UCSD-AML1 (cell line): ENCODE data around the gene APOB.

ENCODE experiments used
- DNase-seq: peaks from one replicate; lab custom pipeline; 2025; ENCODE audit not compliant: unreplicated experiment; lab: John Stamatoyannopoulos, UW

APOB gene

DNA sequence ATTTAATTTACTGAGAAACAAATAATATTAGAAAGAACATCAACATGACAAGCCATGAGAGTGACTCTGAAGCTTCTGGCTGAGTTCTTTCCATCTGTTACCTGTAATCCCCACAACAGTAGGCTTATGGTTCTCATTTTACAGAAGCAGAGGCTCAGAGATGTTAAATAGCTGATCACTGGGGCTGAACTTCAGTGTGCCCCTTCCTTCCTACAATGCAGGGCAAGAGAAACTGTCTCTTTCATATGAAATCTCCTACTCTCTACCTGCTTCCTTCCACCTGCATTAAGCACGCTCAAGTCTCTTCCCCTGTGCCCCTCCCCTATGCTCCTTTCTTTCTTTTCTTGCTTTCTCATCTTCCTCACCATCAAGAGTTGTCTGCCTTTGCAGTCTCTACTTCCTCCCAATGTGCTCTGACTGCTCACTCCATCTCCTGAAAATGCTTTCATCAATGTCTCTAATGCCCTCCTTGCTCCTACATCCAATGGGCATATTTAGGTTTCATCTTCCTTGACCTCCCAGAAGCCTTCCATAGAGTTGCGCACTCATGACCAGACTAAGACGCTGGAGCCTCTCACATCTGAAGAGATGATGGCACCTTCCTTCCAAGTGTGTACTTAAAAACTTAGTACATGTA is 23.7 kb downstream of the APOB start:
- no peak for DNase-seq

- DNase-seq, result no peak
Measured at GRCh38 chr2:21019678-21020021, 24.2 kb downstream of the APOB start.

DNA sequence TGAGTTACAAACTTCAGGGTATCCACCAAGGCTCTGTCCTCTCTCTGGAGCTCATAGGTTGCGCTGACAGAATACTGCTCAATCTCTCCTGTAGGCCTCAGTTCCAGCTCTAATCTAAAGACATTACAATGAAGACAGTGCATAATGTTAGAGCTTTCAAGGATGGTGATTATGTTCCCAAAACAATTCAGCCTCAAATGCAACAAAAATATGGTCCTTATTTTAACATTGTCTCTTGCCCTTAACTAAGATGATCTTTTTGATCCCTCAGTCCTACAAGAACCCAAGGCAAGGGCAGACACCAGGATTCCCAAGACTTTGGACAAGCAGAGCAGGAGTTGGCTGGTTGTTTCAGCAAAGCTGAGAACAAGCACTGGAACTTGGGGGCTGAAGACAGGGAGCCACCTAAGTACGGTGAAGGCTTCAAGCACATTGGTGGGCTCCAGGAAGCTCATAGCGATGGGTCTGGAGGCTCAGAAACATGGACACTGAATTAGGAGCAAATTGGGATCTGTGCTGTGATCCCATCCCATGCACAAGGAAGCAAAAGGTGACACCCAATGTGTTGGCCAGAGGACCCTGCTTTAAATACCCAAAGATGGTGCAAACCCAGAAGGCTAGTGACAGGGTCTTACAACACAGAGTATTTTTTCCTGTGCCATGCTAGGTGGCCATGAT is 24.7 kb downstream of the APOB start:
- no peak for DNase-seq

DNA sequence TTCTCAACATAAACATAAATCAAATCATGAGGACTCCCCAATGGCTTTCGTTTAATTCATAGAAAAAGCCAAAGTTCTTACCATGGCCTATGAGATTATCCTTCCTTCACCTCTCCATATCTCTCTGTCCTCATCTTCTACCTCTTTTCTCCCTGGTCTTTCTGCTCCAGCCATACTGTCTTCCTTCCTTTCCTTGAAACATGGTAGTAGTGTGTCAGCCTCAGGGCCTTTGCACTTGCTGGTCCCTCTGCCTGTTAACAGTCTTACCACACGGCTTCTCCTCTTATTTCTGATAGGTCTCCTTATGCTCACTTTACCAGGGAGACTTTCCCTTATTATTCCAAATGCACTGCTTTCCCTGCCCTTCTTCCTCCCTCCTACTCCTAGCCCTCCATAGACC is 25.6 kb downstream of the APOB start:
- DNase-seq, result no peak

GRCh38 chr2:21017748-21018276 is 26.1 kb downstream of the APOB start:
- DNase-seq, result no peak

- DNase-seq, result no peak
Measured at GRCh38 chr2:21015281-21015645, 28.6 kb downstream of the APOB start.

GRCh38 chr2:21014364-21015280 is 29.3 kb downstream of the APOB start:
- DNase-seq, result no peak

DNA sequence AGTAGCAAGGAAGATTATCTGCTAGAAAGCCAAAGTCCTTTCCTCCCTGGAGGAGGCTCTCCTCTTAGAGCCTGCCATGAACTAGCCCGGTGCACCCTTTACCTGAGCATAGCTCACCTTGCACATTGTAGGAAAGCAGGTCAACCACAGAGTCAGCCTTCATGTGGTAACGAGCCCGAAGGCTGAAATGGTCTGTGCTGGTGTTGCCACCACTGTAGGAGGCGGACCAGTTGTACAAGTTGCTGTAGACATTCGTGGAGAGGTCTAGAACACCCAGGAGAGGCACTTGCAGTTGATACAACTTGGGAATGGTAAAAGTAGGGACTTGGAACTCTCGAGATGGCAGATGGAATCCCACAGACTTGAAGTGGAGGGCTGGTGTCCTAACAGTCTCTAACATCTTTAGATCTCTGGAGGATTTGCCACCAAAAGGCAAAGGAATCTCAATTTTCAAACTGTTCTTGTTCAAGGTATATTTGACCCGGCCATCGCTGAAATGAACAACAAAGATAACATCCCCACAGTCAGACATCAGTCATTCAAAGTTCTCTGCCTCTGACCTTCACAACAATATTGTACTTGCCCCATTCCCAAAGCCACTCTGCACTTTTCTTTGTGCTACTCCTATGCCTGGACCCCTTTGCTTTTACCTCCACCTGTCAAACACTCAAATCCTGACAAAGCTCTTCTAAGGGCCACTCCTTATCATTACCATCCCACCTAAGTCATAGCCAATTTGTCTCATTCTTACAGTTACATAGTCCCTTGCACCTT is 30.6 kb downstream of the APOB start:
- DNase-seq, result no peak

DNA sequence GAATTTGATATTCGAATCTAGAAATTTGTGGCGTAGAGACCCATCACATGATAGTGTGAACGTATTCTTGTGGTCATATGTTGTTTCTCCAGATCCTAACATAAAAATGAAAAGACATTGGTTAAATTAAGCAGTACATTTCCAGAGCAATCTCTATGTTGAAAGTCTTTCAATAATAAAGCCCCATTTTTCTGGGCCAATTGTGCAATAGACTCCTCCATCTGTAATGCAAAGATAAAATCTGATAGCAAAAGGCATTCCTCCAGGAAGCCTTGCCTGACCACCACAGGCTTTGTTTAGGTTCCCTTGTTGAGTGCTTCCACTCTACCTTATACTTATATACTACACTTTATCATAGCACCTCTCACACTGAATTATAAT is 31.3 kb downstream of the APOB start:
- DNase-seq, result no peak

- DNase-seq, result no peak
Measured at GRCh38 chr2:21011876-21012556, 31.9 kb downstream of the APOB start.

- DNase-seq, result no peak
Measured at GRCh38 chr2:21011453-21011852, 32.4 kb downstream of the APOB start.

DNA sequence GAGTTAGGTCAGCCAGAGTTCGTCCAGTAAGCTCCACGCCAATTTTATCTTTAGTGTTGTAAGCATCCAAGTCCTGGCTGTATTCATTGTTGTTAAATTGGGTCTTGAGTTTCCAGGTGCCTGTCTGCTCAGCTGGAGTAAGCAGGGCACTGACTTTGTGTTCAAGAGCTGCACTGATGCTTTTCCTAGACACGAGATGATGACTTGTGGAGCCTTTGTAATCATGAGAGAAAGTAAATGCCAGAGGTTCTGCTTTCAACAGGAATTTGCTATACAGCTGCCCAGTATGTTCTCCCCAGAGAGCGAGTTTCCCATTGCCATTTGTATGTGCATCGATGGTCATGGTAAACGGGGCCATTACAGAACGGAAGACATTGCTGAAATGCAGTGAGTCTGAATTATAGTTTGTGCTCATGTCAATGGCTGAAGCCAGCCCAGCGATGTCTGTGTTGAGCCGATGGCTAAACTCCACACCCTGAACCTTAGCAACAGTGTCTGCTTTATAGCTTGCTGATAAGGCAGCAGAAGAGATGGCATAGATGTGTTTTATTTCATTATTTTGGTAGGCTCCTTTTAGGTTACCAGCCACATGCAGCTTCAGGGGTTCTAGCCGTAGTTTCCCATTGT is 32.9 kb downstream of the APOB start:
- no peak for DNase-seq

DNA sequence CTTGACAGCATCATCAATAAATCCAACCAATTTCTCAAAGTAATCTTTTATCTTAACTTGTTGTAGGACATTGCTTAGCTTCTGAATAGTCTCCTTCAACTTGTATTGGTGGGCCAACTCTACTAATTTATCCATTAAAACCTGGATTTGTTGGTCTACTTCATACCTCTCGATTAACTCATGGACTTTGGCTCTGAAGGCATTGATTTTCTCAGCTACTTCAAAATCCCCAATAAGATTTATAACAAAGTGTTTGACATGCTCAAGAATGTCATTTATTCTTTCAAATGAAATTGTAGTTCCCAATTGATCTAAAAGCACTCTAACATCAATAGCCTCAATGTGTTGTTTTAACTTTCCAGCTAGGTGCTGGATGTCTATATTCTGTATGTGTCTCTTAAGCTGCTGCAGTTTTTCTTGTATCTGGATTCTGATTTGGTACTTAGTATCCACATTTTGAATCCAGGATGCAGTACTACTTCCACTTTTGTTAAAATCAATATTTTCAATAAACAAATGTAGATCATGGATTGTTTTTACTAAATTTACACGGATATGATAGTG is 34.1 kb downstream of the APOB start:
- DNase-seq, result no peak

DNA sequence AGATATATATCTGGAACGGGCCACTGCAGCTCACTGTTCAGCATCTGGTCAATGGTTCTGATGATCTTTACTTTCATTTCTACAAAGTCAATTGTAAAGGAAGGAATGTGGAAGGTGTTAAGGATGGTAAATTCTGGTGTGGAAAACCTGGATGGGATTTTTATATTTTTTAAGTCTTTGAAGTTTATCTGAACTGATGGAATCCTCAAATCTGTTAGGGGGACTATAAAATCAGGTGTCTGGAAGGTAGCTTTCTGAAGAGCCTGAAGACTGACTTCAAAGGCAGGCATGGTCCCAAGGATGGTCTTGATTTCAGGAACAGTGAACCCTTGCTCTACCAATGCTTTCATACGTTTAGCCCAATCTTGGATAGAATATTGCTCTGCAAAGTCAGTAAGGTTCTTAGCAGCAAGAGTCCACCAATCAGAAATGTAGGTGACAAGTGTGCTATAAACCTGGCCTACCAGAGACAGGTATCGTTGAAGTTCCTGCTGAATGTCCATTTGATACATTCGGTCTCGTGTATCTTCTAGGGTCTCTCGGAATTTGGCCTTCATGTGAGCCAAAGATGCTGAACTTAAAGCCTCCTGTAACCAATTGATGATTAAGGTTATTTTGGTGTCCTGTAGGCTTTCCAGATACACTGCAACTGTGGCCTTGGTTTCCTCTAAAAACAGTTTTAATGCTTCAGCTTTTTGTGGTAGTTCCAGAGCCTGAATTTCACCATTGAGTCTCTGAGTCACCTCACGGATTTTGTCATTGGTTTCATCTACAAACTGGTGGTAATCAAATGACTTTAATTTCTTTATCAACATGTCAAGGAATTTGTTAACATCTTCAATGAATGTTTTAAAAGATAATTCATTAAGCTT is 34.8 kb downstream of the APOB start:
- DNase-seq, result no peak

DNA sequence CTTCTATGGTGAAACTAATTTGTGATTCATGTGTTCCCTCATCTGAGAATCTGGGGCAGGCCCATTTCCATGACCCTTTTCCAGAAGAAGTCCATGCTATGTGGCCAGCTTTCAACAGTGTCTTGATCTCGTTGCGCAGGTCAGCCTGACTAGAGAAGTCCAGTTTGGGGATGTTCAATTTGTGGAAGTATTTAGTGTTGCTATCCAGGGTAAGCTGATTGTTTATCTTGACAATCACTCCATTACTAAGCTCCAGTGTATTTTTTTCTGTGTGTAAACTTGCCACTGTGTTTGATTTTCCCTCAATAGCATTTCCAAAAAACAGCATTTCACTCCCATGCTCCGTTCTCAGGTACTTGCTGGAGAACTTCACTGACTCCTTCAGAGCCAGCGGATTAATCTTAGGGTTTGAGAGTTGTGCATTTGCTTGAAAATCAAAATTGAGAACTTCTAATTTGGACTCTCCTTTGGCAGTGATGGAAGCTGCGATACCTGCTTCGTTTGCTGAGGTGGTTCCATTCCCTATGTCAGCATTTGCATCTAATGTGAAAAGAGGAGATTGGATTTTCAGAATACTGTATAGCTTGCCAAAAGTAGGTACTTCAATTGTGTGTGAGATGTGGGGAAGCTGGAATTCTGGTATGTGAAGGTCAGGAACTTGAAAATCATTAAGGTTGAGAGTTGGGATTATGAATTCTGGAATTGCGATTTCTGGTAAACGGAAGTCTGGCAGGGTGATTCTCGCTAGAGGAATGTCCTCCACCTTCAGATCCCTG is 35.7 kb downstream of the APOB start:
- no peak for DNase-seq

GRCh38 chr2:21007129-21008013 is 36.5 kb downstream of the APOB start:
- no peak for DNase-seq
